ENCODE data around the gene GATC.

DNA sequence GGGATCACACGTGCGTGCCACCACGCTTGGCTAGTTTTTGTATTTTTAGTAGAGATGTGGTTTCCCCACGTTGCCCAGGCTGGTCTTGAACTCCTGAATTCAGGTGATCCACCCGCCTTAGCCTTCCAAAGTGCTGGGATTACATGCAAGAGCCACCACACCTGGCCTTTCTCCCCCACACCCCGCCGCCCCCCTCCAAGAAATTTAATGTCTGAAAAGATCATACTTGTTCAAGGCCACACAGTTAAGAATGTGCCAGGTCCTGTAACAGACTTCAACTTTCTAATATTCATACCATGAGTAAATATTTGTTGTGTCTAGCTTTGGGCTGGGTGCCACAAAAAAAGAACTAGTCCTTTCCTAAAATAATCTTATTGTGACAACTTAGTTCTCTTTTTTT is 9.1 kb downstream of the GATC start:
- TF ChIP-seq, protein P1, sequence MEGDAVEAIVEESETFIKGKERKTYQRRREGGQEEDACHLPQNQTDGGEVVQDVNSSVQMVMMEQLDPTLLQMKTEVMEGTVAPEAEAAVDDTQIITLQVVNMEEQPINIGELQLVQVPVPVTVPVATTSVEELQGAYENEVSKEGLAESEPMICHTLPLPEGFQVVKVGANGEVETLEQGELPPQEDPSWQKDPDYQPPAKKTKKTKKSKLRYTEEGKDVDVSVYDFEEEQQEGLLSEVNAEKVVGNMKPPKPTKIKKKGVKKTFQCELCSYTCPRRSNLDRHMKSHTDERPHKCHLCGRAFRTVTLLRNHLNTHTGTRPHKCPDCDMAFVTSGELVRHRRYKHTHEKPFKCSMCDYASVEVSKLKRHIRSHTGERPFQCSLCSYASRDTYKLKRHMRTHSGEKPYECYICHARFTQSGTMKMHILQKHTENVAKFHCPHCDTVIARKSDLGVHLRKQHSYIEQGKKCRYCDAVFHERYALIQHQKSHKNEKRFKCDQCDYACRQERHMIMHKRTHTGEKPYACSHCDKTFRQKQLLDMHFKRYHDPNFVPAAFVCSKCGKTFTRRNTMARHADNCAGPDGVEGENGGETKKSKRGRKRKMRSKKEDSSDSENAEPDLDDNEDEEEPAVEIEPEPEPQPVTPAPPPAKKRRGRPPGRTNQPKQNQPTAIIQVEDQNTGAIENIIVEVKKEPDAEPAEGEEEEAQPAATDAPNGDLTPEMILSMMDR (IDR thresholded peaks at IDR 0.05) = no peak
- TF ChIP-seq POLR2A (IDR thresholded peaks at IDR 0.05) = no peak

All from esophagus squamous epithelium (tissue), 4 donors.